HG02973 (cell line): ENCODE data around the gene PTGES3L.
"Not testable (repeated sequence)": the region's sequence is repeated elsewhere in the genome, so short reads cannot be mapped to it uniquely, and the experiment has no call there.

ENCODE experiments used
- ATAC-seq: cut with Tn5 transposase; IDR thresholded peaks from one replicate; pipeline ENCODE4 v1.9.1; 2021; ENCODE audit warnings: moderate library complexity; ENCODE audit not compliant: unreplicated experiment

PTGES3L gene

DNA sequence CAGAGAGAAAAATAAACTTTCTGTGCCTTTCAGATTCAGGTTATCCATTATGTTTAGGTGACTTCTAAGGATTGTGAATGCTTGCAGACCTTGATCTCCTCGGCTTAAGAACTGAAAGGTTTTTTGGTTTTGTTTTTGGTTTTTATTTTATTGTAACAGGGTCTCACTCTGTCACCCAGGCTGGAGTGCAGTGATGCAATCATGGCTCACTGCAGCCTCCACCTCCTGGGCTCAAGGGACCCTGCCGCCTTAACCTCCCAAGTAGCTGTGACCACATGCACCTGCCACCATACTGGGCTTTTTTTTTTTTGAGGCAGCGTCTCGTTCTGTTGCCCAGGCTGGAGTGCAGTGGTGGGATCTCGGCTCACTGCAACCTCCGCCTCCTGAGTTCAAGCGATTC, 56.4 kb downstream of the PTGES3L start:
- ATAC-seq = not testable (repeated sequence)

DNA sequence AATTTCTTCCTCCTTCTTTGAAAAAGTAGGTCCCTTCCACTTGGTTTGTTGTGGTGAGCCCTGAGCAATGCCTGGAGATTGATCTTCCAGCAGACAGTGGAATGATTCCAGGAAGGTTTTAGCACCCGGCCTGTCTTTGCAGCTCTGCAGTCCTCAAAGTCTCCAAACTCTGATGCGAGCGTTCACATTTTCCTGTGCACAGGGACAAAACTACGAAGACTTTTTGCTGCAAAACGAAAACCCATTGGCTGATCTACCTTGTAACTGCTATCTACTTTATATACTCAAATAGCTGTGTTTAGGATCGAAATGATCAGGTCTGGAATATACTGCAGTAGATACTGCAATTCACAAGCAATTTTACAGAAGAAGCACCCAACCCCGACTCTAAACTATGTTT, 57.6 kb downstream of the PTGES3L start:
- no peak for ATAC-seq

GRCh38 chr17:42920922-42921321, 59.0 kb downstream of the PTGES3L start:
- ATAC-seq = no peak

- no peak for ATAC-seq
Observed at GRCh38 chr17:42920106-42920900, 59.6 kb downstream of the PTGES3L start.

DNA sequence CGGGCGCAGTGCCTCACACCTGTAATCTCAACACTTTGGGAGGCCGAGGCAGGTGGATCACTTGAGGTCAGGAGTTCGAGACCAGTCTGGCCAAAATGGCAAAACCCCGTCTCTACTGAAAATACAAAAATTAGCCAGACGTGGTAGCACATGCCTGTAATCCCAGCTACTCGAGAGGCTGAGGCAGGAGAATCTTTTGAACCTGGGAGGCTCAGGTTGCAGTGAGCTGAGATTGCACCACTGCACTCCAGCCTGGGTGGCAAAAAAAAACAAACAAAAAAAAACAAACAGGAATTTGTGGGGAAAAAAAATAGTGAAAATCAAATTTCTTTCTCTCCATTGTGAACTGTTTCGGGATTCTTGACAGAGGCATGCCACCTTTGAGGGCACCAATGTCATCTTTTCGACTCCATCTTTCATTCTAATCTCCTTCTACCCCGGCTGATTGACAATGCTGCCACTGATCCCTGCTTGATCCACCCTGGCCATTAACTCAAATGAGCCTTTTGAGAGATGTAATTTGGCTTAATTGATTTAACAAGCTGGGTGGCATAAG, 60.3 kb downstream of the PTGES3L start:
- not testable (repeated sequence) for ATAC-seq

GRCh38 chr17:42918902-42919521, 60.9 kb downstream of the PTGES3L start:
- no peak for ATAC-seq
